Activated CD4-positive, alpha-beta T cell treated with anti-CD3 and anti-CD28 coated beads for 24 hours (primary cell): Measurements from ENCODE around the gene KNOP1.

Experiments used
- DNase-seq, 2 donors: peaks; one replicate each; pipeline ENCODE4 v3.0.0-alpha.2; 2020; ENCODE audit warnings: low read depth in 2 of 2

The KNOP1 gene, protein sequence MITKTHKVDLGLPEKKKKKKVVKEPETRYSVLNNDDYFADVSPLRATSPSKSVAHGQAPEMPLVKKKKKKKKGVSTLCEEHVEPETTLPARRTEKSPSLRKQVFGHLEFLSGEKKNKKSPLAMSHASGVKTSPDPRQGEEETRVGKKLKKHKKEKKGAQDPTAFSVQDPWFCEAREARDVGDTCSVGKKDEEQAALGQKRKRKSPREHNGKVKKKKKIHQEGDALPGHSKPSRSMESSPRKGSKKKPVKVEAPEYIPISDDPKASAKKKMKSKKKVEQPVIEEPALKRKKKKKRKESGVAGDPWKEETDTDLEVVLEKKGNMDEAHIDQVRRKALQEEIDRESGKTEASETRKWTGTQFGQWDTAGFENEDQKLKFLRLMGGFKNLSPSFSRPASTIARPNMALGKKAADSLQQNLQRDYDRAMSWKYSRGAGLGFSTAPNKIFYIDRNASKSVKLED

DNA sequence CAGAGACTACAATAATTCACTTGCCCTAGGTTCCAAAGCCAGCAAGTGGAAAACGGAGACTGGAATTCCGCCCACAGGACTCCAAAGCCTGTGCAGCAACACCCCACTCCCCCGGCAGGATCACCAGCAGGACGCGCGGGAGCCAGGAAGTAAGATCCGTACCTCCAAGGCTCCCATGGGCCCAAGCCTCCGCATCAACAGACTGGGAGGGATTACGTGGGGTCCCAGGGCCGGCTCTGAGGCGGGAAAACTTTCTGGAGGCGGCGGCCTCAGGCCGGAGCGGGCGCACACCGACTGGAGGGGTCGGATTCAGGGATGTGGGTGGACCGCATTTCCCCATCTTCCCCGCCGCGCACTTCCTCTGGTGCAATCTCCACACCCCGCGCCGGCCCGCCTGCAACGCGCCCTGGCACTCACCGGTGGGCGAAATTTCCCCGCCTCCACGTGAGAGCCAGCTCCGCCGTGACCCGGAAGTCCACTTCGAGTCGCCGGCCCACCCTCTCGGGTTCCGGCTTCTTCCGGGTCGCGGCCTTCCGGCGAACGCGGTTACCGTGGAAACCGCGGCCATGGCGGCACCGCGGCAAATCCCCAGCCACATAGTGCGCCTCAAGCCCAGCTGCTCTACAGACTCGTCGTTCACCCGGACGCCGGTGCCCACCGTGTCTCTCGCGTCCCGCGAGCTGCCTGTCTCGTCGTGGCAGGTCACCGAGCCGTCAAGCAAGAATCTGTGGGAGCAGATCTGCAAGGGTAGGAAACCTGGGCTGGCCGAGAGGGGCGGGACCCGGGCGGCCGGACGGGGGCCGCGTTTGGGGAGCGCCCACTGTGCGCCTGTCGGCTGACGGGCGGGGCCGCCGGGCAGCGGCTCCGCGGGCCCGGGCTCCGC lies at the start of gene KNOP1, which contains the start of gene IQCK:
TSS of gene KNOP1 (minus strand) at position 487 of the 883 bp plus-strand sequence. CDS start 3,192 bp downstream, outside the sequence.
TSS of gene IQCK (plus strand) at position 531 of the 883 bp plus-strand sequence. CDS start at position 567, 36 bp downstream.
- peak; percentile 79 to 82 for DNase-seq

GRCh38 chr16:19767497-19767896 lies 49.5 kb upstream of the KNOP1 start:
- DNase-seq, result no peak

DNA sequence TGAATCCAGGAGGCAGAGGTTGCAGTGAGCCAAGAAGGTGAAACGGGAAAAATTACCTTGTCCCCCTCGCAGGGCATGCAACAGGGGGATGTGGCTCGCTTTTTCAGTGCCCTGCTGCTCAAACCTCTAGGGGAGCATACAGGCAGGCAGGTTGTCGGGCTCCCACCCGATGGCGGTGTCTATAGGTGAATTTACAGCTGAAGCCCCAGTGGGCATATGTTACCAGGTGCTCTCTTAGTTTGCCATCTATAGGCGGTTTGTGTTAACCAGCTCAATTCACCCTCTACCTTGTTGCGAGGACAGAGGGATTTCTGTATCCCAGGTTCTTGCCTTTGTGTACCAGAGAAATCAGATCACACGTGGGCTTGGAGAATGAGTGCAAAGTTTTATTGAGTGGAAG lies 49.0 kb upstream of the KNOP1 start:
- DNase-seq, result no peak

DNA sequence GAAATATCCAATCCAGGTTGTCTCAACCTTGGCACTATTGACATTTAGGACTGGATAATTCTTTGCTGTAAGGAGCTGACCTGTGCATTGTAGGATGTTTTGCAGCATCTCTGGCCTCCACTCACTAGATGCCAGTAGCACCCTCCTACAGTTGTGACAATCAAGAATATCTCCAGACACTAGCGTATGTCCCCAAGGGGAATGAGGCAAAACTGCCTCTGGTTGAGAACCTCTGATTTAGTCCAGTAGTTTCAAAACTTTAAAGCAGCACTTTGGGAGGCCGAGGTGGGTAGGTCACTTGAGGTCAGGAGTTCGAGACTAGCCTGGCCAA lies 48.5 kb upstream of the KNOP1 start:
- no peak for DNase-seq

DNA sequence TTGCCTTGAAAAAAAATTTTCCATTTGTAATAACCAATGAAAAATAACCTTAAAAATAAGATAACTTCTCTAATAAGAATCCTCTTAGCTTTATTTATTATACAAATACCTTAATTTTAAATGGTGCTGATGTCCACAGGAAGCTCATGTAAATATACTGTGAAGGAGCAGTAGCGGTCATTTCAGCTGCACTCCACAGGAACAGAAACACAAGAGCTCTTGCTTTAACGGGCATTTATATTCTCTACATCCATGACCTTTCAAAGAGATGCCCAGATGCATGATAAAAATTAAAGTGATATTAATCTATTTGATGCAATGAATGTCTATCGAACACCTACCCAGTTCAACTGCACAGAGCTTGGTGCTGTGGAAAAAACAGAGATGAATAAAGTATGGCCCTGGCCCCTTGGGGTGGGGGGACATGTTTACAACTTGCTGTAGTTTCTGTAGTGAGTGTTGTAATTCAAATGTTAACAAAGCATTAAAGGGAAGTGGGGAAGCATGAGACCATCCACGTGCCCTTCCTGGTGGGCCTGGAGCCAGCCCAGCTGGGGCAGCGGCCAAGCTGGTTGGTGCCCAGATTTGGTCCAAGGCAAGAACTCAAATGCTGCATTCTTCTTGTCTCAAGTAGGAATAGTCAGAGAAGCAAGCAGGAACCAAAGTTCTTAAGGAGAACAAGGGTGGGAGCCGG lies 48.0 kb upstream of the KNOP1 start:
- no peak for DNase-seq

DNA sequence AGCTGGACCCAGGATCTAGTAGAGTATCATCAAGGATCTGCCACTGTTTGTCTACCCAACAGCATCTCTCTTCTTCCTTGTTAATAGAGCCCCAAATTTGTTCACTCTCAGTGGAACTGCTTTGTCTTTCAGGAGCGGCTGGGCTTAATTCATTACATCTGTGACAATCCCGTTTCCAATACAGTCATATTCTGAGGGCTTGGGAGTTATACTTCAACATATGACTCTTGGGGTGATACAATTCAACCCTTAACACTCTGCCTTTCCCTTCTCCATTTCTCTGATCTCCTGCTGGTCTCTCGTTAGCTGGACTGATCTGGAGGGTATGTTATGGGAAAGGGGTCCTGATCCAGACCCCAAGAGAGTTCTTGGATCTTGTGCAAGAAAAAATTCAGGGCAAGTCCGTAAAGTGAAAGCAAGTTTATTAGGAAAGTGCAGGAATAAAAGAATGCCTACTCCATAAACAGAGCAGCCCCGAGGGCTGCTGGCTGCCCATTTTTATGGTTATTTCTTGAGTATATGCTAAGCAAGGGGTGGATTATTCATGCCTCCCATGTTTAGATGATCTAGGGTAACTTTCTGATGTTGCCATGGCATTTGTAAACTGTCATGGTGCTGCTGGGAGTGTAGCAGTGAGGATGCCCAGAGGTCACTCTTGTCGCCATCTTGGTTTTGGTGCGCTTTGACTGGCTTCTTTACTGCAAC lies 42.5 kb upstream of the KNOP1 start:
- no peak for DNase-seq

DNA sequence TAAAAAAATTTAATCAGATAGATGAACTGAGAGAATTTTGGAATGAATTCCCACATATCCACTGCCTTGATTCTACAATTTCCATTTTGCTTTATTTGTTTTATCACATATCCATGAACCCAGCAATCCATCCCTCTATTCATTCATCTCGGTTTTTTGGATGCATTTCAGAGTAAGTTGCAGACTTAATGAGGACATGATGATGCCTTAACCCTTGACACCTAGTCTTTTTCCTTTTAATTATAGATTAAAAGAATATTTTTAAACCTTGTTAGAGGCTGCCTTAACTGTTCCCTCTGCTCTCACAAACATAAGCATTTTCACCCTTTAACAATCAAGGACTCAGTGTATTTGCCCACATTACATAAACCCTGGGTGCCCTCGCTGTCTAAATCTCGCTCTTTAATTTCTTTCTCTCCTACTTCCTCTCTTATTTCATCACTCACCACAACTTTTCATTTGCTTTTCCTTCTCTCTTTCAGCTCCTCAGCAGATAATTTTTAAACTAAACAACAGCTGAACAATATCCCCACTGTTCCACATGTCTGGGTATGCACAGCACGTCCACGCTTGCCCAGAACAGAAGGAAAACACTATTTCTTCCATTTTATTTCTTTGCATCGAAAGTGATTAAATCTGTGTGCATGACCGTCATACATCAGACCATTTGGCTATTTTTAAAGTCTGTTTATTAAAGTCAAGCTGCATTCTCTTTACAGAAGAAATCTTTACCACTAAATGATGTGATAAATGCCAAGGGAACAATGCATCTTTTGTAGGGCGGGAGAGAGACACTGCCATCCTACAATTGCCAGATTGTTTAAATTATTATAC lies 40.0 kb upstream of the KNOP1 start:
- no peak for DNase-seq

DNA sequence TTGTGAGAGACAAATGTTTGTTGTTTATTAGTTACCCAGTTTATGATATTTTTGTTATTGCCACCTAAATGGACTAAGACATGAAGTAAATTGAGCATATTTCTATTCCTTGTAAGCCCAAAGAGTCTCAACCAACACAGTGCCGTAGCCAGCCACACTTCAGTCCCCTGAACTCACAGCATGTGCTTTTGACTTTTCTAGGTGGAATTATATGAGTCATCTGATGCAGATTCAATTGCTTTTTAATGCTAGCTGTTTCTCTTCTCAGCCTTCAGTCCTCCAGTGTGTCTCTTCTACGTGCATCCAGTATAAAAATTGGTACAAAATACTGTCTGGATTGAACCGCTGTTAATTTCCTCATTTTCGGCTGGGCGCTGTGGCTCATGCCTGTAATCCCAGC lies 39.0 kb upstream of the KNOP1 start:
- DNase-seq, result no peak

DNA sequence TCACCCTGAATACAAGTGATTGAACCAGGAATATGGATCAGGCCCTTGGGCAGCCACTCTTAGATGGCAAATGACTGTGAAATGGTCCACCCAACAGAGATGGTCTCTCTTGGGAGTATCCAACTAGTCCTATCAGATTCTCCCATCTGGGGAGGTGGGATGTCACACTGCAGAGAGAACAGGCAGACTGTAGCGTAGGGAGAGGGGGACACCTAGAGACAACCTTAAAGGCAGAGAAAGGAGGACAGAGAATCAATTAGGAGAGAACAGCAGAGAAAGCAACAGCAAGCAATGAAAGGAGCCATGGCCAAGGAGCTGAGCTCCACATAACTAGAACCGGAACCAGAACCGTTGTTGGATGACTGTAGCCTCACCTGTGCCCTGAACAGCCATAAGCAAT lies 37.2 kb upstream of the KNOP1 start:
- DNase-seq, result no peak

DNA sequence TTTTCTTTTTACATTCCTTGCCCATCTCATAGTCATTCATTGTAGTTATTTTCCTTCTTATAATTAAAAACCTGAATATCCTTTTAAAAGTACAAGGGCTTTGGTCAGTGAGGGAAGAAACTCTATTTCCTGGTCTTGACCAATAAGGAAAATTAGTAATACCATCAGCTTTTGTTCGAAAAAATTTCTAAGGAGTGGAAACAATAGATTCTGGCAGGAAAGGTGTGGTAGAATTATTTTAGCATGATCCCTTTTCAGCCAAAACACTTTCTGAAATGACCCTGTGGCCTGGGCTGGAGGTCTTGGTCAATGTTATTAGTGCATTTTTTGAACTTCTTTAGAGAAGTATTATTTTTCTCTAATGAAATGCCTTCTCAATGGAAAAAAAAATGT lies 36.6 kb upstream of the KNOP1 start:
- DNase-seq, result no peak

GRCh38 chr16:19753815-19754643 lies 36.0 kb upstream of the KNOP1 start:
- no peak for DNase-seq

GRCh38 chr16:19751478-19752385 lies 33.7 kb upstream of the KNOP1 start:
- DNase-seq, result no peak

- DNase-seq, result no peak
Observed at GRCh38 chr16:19749571-19750080, 31.6 kb upstream of the KNOP1 start.

- DNase-seq, result no peak
Observed at GRCh38 chr16:19748389-19749168, 30.6 kb upstream of the KNOP1 start.

GRCh38 chr16:19746561-19746960 lies 28.5 kb upstream of the KNOP1 start:
- DNase-seq, result no peak

- no peak for DNase-seq
Observed at GRCh38 chr16:19745286-19746010, 27.4 kb upstream of the KNOP1 start.

- no peak for DNase-seq
Observed at GRCh38 chr16:19744670-19745069, 26.6 kb upstream of the KNOP1 start.
